Stimulated activated CD8-positive, alpha-beta memory T cell treated with anti-CD3 and anti-CD28 coated beads, Interleukin-15, amount 100 ng/mL, for 24 hours (primary cell): ENCODE results near the gene MYEOV.

ENCODE experiments used
- DNase-seq: peaks from one replicate; pipeline ENCODE4 v3.0.0-alpha.2; 2020; ENCODE audit warnings: low read depth

MYEOV gene

DNA sequence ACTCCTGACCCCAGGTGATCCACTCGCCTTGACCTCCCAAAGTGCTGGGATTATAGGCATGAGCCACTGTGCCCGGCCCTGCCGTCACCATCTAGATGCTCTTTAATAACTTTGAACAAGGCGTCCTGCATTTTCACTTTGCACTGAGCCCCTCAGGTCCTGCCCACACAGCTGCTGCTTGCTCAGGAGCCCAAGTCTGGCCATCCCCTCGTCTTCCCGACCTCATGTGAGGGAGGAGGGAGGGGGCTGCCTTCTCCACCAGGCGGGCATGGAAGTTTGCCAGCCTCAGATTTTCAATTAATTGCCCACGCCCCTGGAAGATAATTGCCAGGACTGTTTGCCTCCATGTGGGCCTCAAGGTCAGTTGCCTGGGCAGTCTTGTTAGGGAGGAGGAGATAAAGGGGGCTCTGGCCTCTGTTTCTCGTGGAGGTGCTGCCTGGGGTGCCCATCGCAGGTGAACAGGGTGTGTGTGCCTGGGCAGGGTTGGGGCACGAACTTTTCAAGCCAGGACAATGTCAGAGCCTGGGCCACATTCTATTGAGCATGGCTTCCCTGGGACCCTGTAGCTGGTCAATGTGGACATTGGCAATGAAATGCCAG, 27.9 kb upstream of the MYEOV start:
- DNase-seq: no peak

DNA sequence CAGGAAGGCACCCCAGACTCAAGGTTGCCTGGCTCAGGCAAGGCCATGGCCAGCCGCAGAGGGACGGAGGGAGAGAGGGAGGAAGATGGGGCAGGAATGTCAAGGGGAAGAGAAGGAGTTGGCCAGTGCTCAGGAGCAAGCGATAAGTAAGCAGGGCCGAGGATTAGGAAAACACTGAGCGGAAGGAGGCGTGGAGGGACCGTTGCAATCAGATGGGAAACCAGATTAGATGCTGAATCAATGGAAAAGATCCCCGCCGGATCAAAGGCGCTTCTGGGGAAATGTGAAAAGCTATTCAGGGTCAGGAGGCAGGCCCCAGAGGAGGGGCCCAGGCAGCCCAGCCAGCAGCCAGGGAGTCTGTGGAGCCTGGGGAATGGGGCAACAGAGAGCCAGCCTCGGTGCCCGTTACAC, 26.6 kb upstream of the MYEOV start:
- DNase-seq: no peak

DNA sequence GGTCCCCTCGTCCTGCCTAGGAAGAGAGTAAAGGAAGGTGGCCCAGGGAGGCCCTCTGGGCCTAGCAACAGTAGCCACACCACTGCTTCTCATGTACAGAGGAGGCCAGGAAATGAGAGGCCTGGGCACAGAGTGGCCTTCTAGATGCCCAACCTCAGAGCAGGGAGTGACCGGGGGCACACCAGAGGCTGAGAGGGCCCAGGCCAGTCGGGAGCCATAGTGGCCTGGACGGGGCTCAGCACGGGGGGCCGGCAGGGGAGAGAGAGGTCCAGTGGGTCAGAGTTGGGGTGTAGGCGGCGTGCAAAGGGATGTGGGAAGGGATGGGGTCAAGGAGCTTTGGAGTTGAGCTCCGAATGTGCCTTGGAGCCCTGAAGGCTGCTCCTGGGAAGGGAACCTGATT, 25.0 kb upstream of the MYEOV start:
- DNase-seq: no peak

DNA sequence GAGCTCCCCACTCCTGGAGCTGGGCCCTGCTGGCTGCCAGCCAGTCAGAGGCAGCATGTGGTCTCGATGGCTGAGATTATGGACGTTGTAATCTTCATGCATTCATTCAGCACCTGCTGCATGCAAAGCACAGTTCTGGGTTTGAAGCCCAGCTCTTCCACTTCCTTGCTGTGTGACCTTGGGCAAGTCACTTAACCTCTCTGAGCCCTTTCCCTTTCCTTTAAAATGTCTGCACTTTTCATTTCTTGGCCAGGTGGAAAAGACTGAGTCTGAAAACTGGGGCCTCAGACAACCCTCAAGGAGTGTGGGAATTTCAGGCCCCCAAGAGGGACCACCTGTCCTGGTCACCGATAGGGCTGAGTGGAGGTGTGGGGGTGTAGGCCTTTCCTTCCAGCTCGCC, 24.6 kb upstream of the MYEOV start:
- DNase-seq: no peak

DNA sequence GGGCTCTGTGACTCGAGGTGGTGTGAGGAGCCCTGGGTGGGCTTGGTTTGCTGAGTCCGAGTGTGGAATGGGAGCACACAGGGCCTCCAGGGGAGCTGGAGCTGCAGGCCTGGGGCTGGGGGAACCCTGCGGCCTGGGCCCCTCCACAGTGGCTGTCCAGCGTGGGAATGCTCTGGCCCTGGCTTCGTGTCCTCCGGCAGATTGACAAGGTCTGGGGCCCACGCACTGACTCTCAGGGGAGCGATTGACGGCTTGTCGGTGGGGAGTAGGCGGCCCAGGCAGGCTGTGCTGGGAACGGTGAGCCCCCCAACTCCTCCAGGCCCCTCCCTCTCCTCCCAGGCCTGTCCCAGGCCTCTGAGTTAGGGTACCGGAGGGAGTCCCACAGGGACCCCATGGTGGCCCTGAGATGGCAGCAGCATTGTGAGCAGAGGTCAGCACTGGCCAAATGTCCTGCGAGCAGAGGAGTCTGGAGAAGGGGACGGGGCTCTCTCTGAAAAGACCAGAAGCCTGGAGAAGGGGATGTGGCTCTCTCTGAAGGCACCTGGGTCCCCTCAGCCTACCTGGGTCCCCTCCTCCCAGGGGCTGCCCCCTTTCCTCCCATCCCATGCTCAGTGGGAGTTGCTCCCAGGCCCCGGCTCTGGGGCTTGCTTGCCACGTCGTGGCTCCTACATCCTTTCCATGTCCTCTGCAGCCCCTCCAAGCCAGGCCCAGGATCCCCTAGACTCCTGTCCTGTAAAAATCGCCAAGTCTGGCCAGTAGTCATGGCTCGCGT, 23.8 kb upstream of the MYEOV start:
- DNase-seq: no peak

DNA sequence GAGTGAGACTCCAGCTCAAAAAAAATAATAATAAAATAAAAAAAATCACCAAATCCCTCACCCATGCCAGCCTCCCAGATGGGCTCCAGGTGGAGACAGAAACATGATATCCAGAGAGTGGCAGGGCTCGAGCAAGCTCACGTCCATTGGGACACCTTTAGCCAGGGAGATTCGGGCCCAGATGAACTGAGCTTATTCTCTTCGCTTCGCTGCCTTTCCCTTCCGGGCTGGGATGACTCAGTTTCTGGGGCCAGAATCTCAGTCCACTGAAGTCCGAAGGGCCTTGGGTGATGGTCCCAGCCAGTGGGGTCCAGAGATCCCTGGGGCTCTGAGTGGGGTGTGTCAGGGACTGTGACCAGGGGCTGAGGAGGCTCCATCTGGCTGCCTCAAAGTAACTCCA, 23.0 kb upstream of the MYEOV start:
- no peak for DNase-seq

DNA sequence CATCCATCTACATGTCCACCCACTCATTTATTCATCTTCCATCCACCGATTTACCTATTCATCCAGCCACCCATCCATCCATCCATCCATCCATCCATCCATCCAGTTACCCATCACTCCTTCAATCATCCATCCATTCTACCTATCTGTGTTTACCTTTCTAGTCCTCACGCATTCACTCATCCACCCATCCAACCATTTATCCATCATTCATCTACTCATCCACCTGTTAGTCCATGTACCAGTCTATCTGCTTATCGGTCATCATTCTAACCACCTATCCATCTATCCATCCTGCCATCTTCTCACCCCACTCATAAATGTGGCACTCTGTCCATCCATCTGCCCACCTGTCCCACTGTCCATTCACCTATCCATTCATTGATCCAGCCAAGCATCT, 21.9 kb upstream of the MYEOV start:
- DNase-seq: no peak

DNA sequence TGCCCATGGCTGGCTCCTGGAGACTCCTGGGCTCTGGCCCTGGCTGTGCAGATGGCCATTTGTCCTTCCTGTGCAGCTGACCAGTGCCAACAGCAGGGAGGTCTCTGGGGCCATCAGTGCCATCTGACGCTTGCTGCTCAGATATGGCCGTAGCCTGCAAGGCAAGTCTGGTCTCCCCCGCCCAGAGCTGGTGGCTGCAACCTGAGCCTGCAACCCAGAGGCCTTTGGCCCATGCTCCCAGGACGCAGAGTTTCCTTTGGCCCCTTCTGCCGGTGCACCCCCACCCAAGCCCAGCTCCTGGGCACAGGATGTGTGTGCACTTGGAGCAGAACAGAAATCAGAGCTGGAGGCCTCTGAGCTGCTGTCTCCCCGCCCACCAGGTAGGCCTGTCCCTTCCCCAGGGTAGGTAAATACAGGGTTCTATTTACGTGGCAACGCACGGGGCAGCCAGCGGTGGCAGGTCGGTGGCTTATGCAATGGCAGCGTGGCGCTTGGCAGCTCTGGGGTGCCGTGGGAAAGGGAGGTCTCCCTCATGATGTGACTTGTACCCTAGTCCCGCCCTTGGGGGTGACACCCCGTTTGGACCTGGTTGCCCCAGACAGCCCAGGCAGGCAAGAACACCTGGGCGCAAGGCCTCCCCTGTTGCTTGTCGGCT, 21.0 kb upstream of the MYEOV start:
- no peak for DNase-seq

DNA sequence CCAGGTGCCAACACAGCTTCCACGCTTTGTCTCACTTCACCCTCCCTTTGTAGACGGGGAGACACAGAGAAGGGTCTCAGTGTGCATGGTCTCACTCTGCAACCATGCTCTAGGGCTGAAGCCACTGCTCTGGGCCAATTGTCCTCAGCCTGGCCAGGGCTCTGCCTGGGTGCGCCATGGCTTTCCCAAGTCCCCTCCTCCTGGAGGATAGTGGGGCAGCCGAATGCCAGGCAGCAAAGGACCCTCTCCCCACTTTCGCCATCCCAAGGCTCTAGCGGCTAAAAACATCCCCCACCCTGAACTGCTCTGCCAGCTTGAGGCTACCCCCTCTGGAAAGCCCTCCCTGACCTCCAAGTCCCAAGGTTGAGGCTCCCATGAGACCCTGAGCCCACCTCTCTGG, 20.4 kb upstream of the MYEOV start:
- no peak for DNase-seq

DNA sequence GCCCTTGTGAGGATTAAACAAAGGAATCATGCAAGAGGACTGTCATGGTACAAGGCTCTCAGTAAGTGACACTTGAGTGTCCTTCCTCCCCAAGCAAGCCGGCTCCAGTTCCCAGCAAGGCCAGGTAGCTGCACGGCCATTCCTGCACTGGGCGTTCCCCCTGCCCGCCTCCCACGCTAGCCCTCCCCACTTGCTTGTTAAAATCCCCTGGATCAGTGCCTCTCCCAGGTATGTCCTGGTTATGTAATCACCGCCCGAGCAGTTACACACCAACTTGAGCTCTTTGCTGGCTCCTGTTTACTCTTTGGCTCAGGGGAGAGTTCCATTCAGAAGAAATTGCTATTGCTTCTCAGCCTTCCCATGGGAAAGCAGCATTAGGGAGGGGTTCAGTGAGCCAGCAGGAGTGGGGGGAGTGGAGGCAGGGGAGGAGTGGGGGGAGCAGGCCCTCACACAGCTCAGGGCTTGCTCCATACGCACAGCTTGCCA, 19.4 kb upstream of the MYEOV start:
- DNase-seq: no peak

DNA sequence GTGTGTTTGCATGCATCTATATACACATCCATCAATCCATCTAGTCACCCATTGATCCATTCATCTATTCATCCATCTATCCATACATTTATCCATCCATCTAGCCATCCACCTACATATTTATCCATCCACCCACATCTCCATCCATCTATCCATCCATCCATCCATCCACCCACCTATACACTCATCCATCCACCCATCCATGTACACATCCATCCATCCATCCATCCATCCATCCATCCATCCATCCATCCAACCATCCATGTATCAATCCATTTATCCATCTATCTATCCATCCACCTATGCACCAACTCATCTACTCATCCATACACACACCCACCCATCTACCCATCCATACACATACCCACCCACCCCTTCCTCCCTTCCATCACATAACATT, 18.8 kb upstream of the MYEOV start:
- no peak for DNase-seq

DNA sequence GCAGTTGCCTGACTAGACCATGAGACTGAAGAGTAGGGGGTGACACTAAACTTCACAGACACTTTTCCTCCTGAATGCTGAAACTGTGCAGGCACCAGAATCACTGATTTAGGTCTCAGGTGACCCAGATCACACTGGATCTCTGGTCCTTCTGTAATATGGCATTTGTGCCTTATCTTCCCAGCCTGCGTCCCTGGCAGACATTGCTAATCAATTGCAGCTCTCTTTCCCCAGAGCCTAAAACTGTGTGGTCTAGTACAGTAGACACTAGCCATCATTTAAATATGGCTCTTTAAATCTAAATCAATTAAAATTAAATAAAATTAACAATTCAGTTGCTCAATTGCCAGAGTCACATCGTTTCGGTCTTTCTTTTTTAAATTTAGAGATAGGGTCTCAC, 17.8 kb upstream of the MYEOV start:
- DNase-seq: no peak

DNA sequence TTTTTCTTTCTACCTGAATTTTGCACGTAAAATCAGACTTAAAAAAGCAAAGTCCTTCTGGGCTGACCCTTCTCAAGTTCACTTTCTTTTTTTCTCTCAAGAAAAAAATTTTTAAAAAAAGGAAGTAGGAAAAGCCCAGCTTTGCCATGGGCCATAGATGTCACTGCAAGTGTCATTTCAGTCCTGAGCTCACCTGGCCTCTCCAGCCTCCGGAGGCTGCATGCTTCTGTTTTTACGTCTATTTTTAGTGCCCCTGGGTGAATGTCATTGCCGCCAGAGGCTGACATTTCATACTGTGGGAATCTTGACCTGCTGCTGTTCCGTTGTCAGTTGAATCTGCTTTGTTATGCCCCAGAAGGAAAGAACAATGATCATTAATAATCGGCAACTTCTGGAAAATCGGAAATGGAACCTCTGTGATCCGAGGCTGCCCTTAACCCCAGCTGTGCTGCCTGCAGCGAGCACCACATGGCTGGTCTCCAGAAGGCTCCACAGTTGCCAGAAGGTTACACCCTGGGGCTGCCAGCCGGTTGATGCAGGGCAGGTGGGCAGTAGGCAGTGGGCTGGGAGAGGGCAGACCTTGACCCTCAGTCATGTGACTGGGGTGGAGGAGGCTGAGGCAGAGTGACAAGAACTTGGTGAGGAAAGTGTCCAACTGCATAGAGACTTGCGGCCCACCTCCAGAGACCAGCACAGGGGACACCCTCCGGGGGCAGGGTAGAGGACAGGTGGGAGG, 16.7 kb upstream of the MYEOV start:
- no peak for DNase-seq

DNA sequence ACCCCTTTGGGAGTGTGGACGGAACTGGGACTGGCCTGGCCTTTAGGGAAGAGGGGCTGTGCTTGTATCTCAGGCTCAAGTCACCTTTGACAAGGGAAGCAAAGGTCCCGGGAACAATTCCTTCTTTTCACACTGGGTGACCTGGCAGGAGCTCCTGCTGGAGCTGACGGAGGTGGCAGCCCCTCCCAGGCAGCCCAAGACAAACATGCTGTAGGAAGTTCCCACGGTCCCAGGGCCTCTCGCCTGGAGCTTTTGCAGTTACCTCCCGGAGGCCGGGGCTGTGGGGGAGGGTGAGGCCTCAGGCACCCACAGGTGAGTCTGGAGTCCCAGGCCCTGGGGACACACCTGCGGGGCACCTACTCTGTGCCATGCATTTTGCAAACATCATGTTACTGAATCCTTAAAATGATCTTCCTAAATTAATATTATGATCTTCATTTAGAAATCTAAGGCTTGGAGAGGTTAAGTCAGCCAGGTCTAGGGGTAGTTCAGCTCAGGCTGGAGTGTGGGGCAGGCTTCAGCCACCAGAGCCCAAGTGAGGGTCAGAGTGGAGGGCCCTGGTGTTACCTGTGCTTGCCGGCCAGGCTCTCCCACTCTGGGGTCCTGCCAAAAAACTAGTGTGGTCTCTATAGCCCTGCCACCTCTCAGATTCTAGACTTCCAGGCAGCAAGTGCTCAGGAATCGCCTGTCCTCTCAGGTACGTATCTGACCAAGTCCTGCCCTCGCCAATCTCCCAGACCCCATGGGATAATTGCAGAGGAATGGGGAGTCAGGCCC, 15.7 kb upstream of the MYEOV start:
- DNase-seq: no peak

DNA sequence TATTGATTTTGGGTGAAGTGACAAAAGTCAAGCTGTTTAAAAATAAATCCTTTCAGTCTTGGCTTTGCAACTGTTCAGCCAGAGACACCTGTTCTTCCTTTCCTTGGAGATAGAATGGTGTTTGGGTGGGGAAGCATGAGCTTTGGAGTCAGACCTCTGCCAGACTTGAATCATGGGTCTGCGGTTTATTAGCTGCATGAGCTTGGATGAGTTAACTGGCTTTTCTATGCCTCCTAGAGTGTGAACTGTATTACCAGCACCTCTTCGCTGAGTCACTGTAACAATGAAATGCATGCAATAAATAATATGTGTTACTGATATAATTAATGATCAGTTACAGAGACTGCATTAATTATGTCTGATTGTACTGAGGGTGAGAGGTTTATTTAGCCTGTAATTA, 13.5 kb upstream of the MYEOV start:
- DNase-seq: no peak

DNA sequence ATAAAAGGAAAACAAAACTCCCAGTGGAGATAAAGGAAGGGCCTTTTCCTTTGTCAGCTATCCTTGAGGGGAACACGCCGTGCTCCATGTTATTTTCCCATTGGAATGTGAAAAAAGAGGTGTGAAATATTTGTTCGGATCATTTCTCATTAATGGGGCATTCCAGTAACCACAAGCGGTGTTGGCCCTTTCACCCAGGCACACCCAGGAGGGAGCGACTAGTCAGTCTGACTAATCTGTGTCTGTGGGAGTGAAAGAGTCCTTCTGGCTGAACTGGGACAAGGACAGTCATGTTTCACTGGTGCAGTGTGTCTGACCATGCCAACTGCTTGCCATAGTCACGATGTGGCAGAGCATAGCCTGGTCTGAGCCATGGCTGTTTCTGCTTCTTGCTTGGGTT, 13.0 kb upstream of the MYEOV start:
- DNase-seq: no peak

DNA sequence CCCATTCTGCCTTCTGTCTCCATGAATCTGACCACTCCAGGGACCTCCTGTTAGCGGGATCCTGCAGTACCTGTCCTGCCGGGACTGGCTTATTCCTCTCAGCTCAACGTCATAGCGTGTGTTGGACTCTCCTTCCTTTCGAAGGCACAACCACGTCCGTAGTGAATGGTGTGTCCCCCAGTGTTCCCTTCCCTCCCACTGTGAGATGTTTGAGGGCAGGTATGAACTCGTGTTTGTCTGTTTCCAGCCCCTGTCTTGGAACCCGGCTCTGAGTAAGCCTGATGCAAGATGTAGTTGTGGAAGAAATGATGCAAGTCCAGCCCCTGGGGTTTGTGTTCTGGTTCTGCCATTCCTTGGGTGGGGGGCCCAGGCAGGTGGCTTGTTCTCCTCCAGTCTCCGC, 10.5 kb upstream of the MYEOV start:
- DNase-seq: no peak

DNA sequence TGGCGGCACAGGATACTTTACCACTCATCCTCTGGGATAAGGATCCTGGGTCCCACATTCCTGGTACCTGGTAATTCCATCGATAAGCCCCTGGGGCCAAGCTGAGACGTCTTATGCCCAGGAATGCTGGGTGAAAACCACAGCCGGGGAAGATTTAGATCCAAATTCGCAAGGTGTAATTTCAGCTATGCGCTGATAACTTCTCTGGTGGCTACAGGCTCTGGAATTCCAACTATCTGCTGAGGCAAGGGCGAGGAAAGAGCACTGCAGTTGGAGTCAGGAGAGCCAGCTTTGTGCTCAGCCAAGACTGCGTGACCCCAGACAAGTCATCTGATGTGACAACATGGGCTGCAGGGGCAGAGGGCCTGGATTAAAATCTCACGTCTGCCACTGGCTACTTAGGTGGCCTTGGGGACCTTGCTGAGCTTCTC, 9.9 kb upstream of the MYEOV start:
- no peak for DNase-seq

DNA sequence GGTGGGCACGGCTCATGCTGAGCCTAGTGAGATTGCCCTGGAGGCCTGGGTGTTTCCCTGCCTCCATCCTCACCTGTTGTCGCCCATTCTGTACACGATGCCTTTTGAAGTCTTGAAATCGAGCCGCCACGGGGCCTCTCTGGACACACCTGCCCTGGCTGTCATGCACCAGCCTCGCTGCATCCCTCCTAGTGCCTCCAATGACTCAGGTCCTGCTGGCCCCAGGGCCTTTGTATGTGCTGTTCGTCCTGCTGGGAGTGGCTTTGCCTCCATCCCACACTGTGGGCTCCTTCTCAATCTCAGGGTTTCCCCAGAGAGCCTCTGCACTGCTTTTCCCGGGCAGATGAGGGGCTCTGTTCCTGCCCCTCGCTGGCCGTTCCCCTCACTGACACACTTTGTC, 8.9 kb upstream of the MYEOV start:
- DNase-seq: no peak

DNA sequence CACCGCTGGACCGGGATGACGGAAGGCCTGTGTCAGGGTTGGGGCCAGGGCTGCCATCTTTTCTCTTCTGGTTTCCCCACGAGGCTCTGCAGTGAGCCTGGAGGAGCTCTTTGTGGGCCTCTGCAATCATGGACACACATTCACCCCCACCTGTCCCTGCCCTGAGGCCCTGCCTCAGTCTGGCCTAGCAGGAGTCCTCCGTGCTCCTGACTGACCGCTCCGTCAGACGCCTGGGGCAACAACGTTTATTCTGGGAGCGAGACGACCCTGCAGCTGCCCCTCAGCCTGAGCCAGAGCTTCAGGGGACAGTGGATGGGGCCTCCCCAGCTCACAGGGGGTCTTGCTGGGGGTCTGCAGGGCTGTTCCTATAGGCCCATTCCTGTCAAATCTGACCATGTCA, 8.2 kb upstream of the MYEOV start:
- no peak for DNase-seq

DNA sequence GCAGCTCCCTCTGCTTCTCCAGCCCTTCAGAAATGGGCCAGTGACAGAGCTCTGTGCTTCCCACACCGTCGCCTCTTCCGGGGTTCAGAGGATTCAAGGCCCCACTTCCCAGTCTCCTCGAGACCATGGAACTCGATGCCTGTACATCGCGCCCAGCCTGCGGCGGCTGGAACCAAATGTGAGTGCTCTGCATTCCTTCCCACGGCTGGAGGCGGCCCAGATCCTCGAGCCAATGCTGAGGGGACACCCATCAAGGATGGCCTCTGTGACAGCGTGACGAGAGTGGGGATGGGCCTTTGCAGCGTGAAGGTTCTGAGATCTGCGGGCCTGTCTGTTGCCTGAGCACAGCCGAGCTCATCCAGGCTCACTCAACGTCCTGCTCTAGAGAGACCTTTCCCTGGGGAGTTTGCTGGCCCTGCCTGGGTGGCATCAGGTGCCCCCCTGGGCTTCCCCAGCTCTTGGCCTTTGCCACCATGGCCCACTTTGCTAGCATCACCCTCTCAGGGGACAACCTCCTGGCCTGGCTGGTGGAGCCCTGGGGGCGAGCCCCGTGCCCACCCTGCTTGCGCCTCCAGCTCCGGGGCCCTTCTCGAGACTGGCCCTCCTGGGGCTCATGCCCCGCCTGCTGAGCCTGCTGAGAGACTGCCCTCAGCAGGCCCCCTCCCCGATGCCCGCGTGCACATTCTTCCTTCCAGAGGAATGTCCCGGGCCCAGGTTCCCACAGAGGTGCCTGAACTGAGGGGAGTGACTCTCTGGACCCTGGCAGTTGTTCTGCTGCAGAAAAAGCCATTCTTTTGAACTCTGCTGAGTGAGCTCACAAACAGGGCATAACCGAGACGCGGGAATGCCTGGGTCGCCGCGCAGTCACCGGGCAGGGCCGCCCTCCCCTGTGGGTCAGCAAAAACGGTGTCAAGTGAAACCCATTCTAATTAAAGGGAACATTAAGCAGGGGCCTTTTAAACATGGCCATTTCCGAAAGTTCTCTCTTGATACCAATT, 7.3 kb upstream of the MYEOV start:
- no peak for DNase-seq
